ENCODE results near the gene CSN1S1. TPM values are rescaled to one million over a fixed set of nuclear protein-coding genes. Genes with fewer than 3 reads are reported as not detected.
"Not testable (repeated sequence)": the region's sequence is repeated elsewhere in the genome, so short reads cannot be mapped to it uniquely, and the experiment has no call there.

Gene CSN1S1
- total and polyA plus RNA-seq, 4 donors, result not detected

GRCh38 chr4:69910016-69910782, 20.7 kb upstream of the CSN1S1 start:
- Histone ChIP-seq H3K4me1 (ENCODE audit: control insufficient read depth, insufficient read depth, low read length) (no peaks in the 10 kb centered on the region), H3K27me3 (ENCODE audit: control insufficient read depth, insufficient read depth, low read length) (no peaks in the 10 kb centered on the region)
- WGBS (ENCODE audit: insufficient coverage), result no CpG with 5 or more reads among the region's 2 CpGs

DNA sequence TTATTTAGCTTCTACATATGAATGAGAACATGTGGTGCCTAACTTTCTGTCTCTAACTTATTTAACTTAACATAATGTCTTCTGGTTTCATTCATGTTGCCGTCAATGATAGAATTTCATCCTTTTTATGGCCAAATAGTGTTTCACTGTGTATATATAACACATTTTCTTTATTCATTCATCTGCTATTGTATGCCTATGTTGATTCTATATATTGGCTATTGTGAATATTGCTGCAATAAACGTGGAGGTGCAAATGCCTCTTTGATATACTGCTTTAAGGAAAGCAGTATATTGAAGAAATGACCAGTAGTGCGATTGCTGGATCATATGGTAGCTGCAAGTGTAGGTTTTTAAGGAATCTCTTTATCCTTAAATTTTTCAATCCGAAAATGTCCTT, 10.0 kb upstream of the CSN1S1 start:
- H3K27me3 ChIP-seq (ENCODE audit: control insufficient read depth, insufficient read depth, low read length), result no peaks in the 10 kb centered on the region
- no CpG with 5 or more reads among the region's 4 CpGs for WGBS (ENCODE audit: insufficient coverage)
- H3K9me3 ChIP-seq (ENCODE audit: control insufficient read depth, insufficient read depth, low read length), result no peaks in the 10 kb centered on the region
- H3K36me3 ChIP-seq (ENCODE audit: control insufficient read depth, insufficient read depth, low read length), result no peaks in the 10 kb centered on the region
- no peaks in the 10 kb centered on the region for H3K4me1 ChIP-seq (ENCODE audit: control insufficient read depth, insufficient read depth, low read length)
- H3K27ac ChIP-seq (ENCODE audit: low read depth, low read length), result no peak overlapping the region
- DNase-seq (ENCODE audit: low read depth in 4 of 6, low spot score in 6 of 6), result no peak
- H3K4me3 ChIP-seq (ENCODE audit: low read depth, low read length), result no peak overlapping the region

More at GRCh38 chr4:69910016-69910782, 20.7 kb upstream of the CSN1S1 start:
- Histone ChIP-seq H3K27ac (ENCODE audit: low read depth, low read length) (no peak overlapping the region), H3K4me3 (ENCODE audit: low read depth, low read length) (no peak overlapping the region), H3K9me3 (ENCODE audit: control insufficient read depth, insufficient read depth, low read length) (no peaks in the 10 kb centered on the region), H3K36me3 (ENCODE audit: control insufficient read depth, insufficient read depth, low read length) (no peaks in the 10 kb centered on the region)
- DNase-seq (ENCODE audit: low read depth in 4 of 6, low spot score in 6 of 6), result no peak

DNA sequence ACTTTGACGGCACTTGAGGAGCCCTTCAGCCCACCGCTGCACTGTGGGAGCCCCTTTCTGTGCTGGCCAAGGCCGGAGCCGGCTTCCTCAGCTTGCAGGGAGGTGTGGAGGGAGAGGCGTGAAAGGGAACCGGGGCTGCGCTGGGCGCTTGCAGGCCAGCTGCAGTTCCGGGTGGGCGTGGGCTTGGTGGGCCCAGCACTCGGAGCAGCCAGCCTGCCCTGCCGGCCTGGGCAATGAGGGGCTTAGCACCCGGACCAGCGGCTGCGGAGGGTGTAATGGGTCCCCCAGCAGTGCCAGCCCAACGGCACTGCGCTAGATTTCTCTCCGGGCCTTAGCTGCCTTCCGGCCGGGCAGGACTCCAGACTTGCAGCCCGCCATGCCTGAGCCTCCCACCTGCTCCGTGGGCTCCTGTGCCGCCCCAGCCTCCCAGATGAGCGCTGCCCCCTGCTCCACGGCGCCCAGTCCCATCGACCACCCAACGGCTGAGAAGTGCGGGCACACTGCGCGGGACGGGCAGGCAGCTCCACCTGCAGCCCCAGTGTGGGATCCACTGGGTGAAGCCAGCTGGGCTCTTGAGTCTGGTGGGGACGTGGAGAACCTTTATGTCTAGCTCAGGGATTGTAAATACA, 7.0 kb upstream of the CSN1S1 start:
- not testable (repeated sequence) for DNase-seq (ENCODE audit: low read depth in 4 of 6, low spot score in 6 of 6)

DNA sequence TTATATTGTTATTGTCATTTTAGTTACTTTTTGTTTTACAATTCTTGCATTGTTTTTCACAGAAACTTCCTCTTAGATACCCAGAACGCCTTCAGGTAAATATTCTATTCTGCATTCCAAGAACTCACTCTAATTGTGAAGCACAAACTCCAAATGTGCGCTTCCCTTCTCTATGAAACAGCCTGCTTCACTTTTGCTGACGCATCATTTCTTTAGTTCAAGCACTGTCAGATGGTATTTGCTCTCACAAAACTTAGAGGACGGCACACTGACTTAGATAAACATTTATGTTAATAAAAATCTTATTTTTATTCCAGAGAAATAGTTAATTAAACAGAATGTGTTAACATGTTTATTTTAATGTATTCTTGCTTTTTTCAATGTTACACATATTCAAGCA, 3.3 kb downstream of the CSN1S1 start:
- no peak overlapping the region for H3K4me3 ChIP-seq (ENCODE audit: low read depth, low read length)
- no peaks in the 10 kb centered on the region for H3K27me3 ChIP-seq (ENCODE audit: control insufficient read depth, insufficient read depth, low read length)
- H3K9me3 ChIP-seq (ENCODE audit: control insufficient read depth, insufficient read depth, low read length), result no peaks in the 10 kb centered on the region
- no peaks in the 10 kb centered on the region for H3K36me3 ChIP-seq (ENCODE audit: control insufficient read depth, insufficient read depth, low read length)
- DNase-seq (ENCODE audit: low read depth in 4 of 6, low spot score in 6 of 6), result no peak
- WGBS (ENCODE audit: insufficient coverage), result 62% methylated on average over 2 of the region's 4 CpGs
- no peaks in the 10 kb centered on the region for H3K4me1 ChIP-seq (ENCODE audit: control insufficient read depth, insufficient read depth, low read length)
- H3K27ac ChIP-seq (ENCODE audit: low read depth, low read length), result no peak overlapping the region

More for the DNA sequence above, 7.0 kb upstream of the CSN1S1 start:
- 94% methylated on average over 30 of the region's 33 CpGs for WGBS (ENCODE audit: insufficient coverage)
- not testable (repeated sequence) for H3K36me3 ChIP-seq (ENCODE audit: control insufficient read depth, insufficient read depth, low read length); H3K27me3 ChIP-seq (ENCODE audit: control insufficient read depth, insufficient read depth, low read length); H3K4me3 ChIP-seq (ENCODE audit: low read depth, low read length); H3K27ac ChIP-seq (ENCODE audit: low read depth, low read length); H3K9me3 ChIP-seq (ENCODE audit: control insufficient read depth, insufficient read depth, low read length); H3K4me1 ChIP-seq (ENCODE audit: control insufficient read depth, insufficient read depth, low read length)

DNA sequence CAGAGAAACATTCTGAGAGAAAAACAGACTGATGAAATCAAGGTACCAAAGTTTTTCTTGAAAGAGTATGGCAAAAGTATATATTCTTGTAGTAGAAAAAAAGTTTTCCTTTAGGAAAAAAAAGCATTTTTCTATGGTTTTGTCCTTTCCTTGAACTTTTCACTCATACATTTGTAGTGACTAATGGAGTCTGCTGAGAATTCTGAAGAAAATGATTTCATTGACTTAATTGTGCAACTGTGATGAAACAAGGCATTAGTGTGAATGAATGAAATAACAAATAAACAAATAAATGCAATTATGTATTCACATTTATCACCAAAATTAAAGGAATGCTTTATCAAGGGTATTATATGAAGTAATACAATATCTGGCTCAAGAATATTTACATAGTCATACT, 5.7 kb downstream of the CSN1S1 start:
- Histone ChIP-seq H3K27me3 (ENCODE audit: control insufficient read depth, insufficient read depth, low read length) (no peaks in the 10 kb centered on the region), H3K36me3 (ENCODE audit: control insufficient read depth, insufficient read depth, low read length) (no peaks in the 10 kb centered on the region), H3K27ac (ENCODE audit: low read depth, low read length) (no peak overlapping the region), H3K9me3 (ENCODE audit: control insufficient read depth, insufficient read depth, low read length) (no peaks in the 10 kb centered on the region), H3K4me3 (ENCODE audit: low read depth, low read length) (no peak overlapping the region), H3K4me1 (ENCODE audit: control insufficient read depth, insufficient read depth, low read length) (no peaks in the 10 kb centered on the region)
- no peak for DNase-seq (ENCODE audit: low read depth in 4 of 6, low spot score in 6 of 6)

- Histone ChIP-seq H3K27me3 (ENCODE audit: control insufficient read depth, insufficient read depth, low read length) (no peaks in the 10 kb centered on the region), H3K4me1 (ENCODE audit: control insufficient read depth, insufficient read depth, low read length) (no peaks in the 10 kb centered on the region), H3K27ac (ENCODE audit: low read depth, low read length) (no peak overlapping the region), H3K9me3 (ENCODE audit: control insufficient read depth, insufficient read depth, low read length) (no peaks in the 10 kb centered on the region), H3K4me3 (ENCODE audit: low read depth, low read length) (no peak overlapping the region), H3K36me3 (ENCODE audit: control insufficient read depth, insufficient read depth, low read length) (no peaks in the 10 kb centered on the region)
- DNase-seq (ENCODE audit: low read depth in 4 of 6, low spot score in 6 of 6), result no peak
- WGBS (ENCODE audit: insufficient coverage), result 80% methylated on average over 1 of the region's 3 CpGs
These were observed 20.7 kb downstream of the CSN1S1 start for GRCh38 chr4:69951602-69952001.

DNA sequence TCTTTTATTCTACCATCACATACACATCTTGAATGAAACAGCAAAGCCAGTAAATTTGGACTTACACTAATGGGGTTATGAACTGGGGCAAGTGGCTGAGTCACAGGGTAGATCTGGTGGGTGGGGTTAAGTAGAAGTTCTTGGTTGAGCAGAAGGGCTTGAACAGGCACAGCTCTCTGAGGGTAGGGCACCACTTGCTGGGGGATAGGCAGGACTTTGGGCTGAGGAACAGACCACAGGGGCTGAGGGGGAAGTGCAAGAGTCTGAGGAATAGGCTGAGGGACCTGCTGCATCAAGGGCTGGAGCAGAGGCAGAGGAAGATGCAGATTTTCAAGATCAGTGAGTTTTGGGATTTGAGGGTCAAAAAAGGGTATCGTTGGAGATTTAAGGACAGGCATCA, 26.3 kb downstream of the CSN1S1 start:
- DNase-seq (ENCODE audit: low read depth in 4 of 6, low spot score in 6 of 6), result no peak
- no peaks in the 10 kb centered on the region for H3K36me3 ChIP-seq (ENCODE audit: control insufficient read depth, insufficient read depth, low read length)
- no peaks in the 10 kb centered on the region for H3K4me1 ChIP-seq (ENCODE audit: control insufficient read depth, insufficient read depth, low read length)
- no peak overlapping the region for H3K4me3 ChIP-seq (ENCODE audit: low read depth, low read length)
- H3K27me3 ChIP-seq (ENCODE audit: control insufficient read depth, insufficient read depth, low read length), result no peaks in the 10 kb centered on the region
- H3K27ac ChIP-seq (ENCODE audit: low read depth, low read length), result no peak overlapping the region
- WGBS (ENCODE audit: insufficient coverage), result 100% methylated on average over 1 of the region's 1 CpG
- no peaks in the 10 kb centered on the region for H3K9me3 ChIP-seq (ENCODE audit: control insufficient read depth, insufficient read depth, low read length)

DNA sequence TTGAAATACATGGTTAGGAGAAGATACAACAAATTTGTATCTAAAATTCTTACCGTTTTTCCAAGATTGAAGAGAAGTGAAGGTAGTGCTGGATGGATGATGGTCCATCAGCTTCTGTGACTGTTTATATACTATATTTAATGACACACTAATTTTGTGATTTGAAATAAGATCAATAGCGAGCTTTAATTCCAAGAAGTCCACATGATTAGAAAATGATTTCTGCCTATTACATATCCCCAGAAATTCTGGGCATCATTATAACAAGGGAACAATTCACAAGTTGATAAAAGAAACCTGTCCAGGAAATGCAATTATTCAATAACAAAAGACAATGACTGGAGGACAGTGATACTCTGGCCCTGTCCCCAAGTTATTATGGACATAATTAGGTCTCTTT, 34.8 kb downstream of the CSN1S1 start, which contains the start of gene CSN2:
TSS of gene CSN2 (minus strand) at position 101 of the 400 bp plus-strand sequence. CDS start 4,733 bp downstream, outside the sequence.
- no peak within 1 kb of the TSS for H3K4me3 ChIP-seq (ENCODE audit: low read depth, low read length)
- no peaks in the 10 kb centered on the region for H3K9me3 ChIP-seq (ENCODE audit: control insufficient read depth, insufficient read depth, low read length)
- no peaks in the 10 kb centered on the region for H3K4me1 ChIP-seq (ENCODE audit: control insufficient read depth, insufficient read depth, low read length)
- no CpG with 5 or more reads among the region's 2 CpGs for WGBS (ENCODE audit: insufficient coverage)
- no peaks in the 10 kb centered on the region for H3K27me3 ChIP-seq (ENCODE audit: control insufficient read depth, insufficient read depth, low read length)
- H3K36me3 ChIP-seq (ENCODE audit: control insufficient read depth, insufficient read depth, low read length), result no peaks in the 10 kb centered on the region
- no peak for DNase-seq (ENCODE audit: low read depth in 4 of 6, low spot score in 6 of 6)
- no peak within 1 kb of the TSS for H3K27ac ChIP-seq (ENCODE audit: low read depth, low read length)

DNA sequence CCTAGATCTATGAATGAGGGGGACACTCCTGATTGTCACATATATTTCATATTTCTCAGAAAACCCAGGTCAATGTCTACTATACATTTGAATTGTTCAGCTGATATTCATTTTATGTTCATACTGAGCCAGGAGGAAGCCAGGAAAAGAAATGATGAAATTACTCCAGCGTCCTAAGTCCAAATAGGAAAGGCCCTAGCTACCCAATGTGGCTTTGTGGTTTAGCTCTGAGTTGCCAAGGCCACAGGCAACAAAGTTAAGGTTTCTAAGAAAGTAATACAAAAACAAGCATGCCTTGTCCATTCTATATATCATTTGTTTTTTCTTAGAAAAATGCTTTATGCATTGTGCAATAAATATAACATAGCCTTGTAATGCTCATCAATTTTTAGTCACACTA, 39.2 kb downstream of the CSN1S1 start:
- no peak for DNase-seq (ENCODE audit: low read depth in 4 of 6, low spot score in 6 of 6)
- H3K9me3 ChIP-seq (ENCODE audit: control insufficient read depth, insufficient read depth, low read length), result no peaks in the 10 kb centered on the region
- H3K27me3 ChIP-seq (ENCODE audit: control insufficient read depth, insufficient read depth, low read length), result no peaks in the 10 kb centered on the region
- no peak overlapping the region for H3K27ac ChIP-seq (ENCODE audit: low read depth, low read length)
- no peak overlapping the region for H3K4me3 ChIP-seq (ENCODE audit: low read depth, low read length)
- WGBS (ENCODE audit: insufficient coverage), result no CpG with 5 or more reads among the region's 1 CpG
- H3K4me1 ChIP-seq (ENCODE audit: control insufficient read depth, insufficient read depth, low read length), result no peaks in the 10 kb centered on the region
- no peaks in the 10 kb centered on the region for H3K36me3 ChIP-seq (ENCODE audit: control insufficient read depth, insufficient read depth, low read length)

- no peaks in the 10 kb centered on the region for H3K4me1 ChIP-seq (ENCODE audit: control insufficient read depth, insufficient read depth, low read length)
- DNase-seq (ENCODE audit: low read depth in 4 of 6, low spot score in 6 of 6), result peak in 2 of 6 donors; percentile 49 to 81
- H3K4me3 ChIP-seq (ENCODE audit: low read depth, low read length), result no peak overlapping the region
- H3K9me3 ChIP-seq (ENCODE audit: control insufficient read depth, insufficient read depth, low read length), result no peaks in the 10 kb centered on the region
- WGBS (ENCODE audit: insufficient coverage), result no CpG with 5 or more reads among the region's 1 CpG
- H3K27me3 ChIP-seq (ENCODE audit: control insufficient read depth, insufficient read depth, low read length), result no peaks in the 10 kb centered on the region
- H3K36me3 ChIP-seq (ENCODE audit: control insufficient read depth, insufficient read depth, low read length), result no peaks in the 10 kb centered on the region
- no peak overlapping the region for H3K27ac ChIP-seq (ENCODE audit: low read depth, low read length)
These were observed 43.8 kb downstream of the CSN1S1 start for GRCh38 chr4:69974631-69975030.
